NK-92 (cell line): Measurements from ENCODE around the gene PCOLCE2.

ENCODE experiments used
- DNase-seq: peaks from one replicate; lab custom pipeline; 2025; ENCODE audit not compliant: unreplicated experiment; lab: John Stamatoyannopoulos, UW

The PCOLCE2 gene

DNA sequence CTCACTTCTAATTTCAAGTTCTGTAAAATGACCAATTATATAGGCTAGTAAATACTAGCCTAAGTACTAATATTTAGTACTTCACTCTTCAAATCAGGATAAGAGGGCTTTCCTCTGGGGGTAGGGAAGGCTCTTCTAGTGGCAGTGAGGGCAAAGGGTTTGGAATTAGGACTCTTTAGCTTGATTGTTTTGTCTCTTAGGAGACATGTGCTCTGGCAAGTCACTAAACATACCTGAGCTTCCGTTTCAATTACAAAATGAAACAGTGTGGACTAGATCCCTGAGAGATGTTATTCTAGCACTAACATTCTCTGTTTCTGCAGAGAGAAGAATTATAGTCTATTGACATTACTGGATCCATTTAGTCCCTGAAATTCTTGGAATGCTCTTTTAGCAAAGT lies 71.5 kb downstream of the PCOLCE2 start:
- DNase-seq: no peak

DNA sequence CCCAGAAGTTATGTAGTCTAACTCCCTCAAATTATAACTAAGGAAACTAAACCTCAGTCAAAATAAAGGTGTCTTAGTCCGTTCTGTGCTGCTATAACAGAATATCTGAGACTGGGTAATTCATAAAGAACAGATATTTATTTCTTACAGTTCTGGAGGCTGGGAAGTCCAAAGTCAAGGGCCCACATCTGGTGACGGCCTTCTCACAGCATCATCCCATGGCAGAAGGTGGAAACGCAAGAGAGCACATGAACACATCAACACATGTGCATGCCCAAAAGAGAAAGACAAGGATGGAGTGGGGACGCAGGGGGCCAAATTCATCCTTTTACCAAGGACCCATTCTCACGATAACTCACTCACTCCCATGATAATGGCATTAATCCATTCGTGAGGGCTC lies 73.1 kb downstream of the PCOLCE2 start:
- no peak for DNase-seq

DNA sequence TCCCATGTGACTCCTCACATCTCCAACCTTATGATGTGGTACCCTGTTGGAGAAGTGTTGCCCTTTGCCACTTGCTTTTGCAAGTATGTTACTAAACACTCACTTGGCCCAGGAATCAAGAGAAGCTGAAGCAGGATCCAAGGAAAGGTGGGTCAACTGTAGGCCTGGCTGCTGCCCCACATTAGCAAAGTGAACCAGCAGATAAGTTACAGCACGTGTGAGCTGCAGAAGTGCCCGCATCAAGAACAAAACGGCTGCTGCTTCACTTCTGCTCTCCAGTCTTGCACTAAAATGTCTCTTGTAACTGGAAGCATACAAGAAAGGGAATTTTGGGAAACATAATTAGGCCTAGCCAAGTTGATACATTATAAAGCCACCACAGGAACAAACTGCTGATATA lies 79.6 kb downstream of the PCOLCE2 start:
- DNase-seq: no peak

DNA sequence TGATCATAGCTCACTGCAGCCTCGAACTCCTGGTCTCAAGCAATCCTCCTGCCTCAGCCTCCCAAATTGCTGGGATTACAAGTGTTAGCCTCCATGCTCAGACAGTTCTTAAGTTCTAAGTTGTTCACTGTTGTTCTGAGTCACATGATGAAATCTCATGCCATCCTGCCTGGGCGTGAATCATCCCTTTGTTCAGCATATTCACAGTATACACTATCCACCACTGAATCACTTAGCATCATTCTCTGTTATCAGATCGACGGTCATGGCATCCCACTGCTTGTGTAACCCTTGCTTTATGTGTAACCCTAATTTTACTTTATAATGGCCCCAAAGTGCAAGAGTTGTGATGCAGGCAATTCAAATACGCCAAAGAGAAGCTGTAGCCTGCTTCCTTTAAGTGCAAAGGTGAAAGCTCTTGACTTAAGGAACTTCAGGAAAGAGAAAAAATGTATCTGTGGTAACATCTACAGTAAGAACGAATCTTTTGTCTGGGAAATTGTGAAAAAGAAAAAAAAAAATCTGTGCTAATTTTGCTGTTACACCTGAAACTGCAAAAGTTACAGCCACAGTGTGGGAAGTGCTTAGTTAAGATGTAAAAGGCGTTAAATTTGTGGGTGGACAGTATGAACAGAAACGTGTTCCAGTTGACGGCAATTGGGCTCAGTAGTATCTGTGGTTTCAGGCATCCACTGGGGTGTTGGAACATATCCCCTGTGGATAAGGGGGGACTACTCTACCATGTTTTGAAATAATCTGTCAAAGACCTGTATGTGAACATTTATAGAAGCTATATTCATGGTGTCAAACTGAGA lies 80.6 kb downstream of the PCOLCE2 start:
- DNase-seq: no peak

DNA sequence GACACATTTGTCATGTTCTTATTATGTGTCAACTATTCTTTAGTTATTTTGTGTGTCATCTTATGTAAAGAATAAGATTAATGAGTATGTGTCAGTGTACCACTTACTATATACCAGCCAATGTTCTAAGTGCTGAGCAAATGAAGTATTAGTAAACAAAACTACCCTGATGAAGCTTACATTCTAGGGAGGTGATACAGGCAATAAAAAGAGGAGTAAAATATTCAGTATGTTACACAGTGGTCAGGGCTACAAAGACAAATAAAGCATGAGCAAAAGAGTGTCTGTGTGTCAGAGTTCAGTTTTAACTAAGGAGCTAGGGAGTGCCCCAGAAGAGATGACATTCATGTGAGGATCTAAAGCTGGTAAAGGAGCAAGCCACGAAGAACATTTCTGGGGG lies 86.0 kb downstream of the PCOLCE2 start:
- DNase-seq: no peak

DNA sequence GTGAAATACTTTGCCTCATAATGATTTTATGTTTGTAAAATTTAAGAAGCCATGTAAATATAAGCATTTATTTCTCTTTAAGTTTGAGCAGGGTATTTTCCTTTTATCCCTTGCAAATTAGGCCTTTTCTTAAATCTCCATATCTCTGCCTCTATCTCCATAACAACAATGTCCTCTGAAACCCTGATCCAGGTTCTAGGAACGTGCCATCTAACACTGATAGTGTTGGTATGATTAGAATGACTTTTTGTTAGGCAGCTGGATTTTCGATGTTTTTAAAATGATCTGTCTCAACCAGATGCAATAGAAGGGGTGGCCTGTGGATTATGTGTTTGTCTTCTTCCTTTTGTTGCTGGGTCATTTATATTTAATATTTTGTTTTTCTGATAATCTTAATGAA lies 87.1 kb downstream of the PCOLCE2 start:
- no peak for DNase-seq

DNA sequence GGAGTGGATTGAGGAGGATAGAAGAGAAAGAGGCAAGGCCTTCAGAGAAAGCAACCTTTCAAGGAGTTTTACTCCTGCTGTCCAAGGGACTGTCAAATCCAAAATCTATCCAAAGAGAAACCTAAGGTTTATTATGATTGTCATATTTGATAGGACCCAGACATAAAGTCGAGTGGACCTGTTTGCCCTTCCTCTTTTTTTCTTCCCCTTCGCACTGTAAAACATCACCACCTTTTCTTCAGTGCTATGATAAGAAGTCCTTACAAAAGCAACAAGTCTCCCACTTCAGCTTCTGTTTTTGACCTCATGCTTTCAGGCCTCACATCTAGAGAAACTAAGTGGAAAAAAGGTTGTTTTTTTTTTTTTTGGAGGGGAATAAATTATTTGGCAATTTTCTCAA lies 92.1 kb downstream of the PCOLCE2 start:
- DNase-seq: no peak

DNA sequence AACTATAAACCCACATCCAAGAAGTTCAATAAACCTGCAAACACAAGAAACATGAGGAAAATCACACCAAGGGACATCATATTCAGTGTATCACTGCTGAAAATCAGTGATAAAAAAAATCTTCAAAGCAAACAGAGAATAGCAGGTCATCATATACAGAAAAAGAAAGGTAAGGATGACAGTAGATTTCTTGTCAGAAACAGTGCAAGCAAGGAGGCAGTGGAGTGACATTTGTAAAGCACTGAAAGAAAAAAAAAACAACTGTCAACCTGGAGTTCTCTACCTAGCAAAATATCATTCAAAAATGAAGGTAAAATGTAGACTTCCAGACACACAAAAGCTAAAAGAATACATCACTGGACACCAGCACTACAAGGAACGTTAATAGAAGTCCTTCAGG lies 93.6 kb downstream of the PCOLCE2 start:
- DNase-seq: no peak

DNA sequence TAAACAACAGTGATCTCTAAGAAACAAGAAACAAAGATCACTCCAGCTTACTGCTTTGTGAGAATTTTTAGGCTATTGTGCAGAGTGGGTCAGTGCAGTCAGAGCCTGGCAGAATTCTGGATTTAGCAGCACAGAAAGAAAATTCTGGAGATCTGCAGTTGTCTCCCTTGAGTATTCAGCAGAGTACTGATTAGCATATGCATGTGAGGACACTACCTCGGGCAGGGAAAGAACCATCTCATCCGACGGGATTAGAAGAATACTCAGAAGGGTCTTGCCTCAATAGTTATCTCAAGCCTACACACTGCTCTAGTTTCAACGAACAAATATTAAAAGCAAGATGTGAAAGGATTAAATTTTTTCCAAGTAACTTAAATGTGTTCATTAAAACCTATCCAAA lies 94.4 kb downstream of the PCOLCE2 start:
- no peak for DNase-seq

DNA sequence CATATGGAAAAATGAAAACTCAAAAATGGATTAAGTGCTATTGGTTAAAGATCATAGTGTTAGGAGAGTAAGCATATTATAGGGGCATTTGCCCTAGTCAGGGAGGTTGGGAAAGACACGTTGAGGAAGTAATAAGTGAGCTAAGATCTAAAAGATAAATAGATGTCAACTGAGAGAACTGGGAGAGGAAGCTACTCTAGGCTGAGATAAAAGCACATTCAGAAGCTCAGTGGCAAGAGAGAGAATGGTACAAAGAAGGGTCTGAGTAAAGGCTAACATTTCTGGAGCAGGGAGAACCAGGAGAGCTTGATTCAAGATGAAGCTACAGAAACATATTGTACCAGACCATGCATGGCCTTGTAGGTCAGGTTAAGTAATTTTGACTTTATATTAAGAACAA lies 101.2 kb downstream of the PCOLCE2 start:
- no peak for DNase-seq

DNA sequence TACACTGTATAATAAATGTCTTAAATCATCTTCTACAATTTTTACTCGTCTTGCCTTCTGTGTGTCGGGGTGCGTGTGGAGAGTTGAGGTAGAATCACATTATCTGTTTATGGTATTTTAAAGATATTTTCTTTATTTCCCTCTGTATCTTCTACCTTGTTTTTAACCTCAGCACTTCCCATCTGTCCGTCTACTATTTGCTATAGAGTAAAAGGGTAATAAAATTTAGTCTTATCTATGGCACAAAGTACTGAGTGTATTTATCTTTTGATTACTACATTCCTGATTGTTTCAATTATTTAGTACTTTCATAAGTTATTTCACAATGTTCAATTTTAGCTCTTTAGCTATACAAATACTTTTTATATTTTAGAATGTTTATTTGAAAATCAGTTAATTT lies 102.9 kb downstream of the PCOLCE2 start:
- DNase-seq: no peak

DNA sequence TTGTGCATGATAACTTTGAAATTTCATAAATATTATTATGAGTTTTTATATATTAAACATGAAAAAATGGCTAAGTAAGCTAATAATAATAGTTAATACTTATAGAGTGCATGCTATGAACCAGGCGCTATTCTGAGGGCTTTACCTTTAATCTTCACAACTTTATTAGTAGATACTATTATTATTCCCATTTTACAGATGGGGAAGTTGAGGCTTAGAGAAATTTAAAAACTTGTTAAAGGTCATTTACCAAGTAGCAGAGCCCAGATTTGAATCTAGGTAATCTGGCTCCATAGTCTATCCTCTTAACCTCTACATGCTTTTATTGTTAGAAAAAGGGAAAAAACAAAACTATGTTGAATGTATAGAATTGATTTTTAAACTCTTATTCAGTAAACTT lies 104.7 kb downstream of the PCOLCE2 start:
- no peak for DNase-seq

DNA sequence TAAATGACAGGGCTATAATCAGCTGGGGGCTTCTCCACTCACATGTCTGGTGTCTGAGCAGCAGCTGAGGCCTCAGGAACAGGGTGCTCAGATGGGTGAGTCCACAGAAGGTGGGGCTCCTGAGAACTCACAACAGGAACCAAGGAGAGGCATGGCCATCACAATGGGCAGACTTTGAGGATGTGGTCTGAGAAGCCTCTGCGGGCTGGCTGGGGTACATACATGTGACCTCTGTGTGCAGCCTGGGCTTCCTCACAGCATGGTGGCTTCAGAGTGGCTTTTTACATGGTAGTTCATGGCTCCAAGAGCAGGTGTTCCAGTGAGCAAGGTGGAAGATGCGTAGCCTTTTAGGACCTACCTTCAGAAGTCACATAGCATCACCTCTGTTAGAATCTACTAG lies 106.3 kb downstream of the PCOLCE2 start:
- no peak for DNase-seq

DNA sequence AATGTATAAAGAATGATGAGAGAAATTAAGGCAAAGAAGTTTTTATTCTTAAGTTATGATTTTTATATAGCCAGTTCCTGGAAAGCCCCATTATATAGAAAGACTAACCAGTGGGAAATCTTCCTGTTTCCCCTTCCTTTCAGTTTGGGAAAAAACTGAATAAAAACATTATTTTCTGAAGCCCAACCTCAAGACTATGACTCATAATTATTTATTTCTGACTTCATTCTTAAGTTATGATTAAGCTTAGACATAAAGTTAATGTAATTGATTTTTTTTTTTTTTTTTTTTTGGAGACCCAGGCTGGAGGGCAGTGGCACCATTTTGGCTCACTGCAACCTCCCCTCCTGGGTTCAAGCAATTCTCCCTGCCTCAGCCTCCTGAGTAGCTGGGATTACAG lies 109.3 kb downstream of the PCOLCE2 start:
- no peak for DNase-seq

DNA sequence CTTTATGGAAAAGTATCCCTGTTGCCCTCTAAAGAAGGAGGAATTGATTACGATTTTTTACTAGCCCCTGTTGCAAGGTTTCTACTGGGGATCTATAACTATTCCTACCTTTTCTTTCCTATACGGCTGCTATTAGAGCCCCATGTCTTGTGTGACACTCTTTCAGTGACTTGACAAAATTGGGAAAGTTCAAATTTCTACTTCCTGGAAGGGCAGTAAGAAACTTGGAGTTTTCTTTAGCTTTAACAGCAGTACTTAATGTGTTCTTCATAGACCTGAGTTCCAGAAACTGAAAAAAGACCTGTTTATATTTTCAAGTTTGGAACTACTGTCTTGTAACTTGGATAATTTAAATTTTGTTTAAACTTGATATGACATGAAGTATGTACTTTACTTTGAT lies 110.3 kb downstream of the PCOLCE2 start:
- no peak for DNase-seq

DNA sequence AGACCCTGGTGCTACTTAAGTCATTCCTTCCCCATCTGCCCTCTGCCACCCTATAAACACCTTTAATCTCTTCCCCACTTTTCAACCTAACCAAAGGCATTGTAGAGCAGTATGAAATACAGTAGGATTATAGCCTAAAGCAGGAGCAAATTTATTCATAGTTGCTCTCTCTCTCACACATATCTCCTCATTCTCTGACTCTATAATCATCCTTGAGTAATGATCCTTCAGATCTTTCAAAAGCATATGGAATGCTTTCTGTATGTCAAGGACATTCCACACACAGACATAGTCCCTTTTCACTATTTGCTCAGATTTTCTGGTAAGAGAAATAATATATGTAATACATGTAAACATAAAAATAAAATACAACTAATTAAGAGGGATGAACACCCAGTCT lies 111.0 kb downstream of the PCOLCE2 start:
- no peak for DNase-seq

DNA sequence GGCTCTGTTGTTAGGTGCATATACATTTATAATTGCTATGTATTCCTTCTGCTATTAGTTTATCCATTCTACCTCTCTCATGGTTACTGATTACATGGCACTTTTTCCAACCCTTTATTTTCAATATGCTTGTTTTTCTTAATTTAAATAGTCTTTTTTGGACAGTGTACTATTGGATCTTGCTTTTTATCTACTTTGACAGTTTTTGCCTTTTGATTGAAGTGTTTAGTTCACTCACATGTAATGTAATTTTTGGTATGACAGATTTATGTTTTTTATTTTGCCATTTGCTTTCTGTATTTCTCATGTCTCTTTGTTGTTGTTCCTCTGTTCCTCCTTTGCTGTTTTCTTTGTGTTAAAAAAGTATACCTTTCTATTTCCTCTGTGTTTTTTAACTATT lies 120.5 kb downstream of the PCOLCE2 start:
- DNase-seq: no peak
